LHCN-M2 (cell line): ENCODE data around the gene POLA2. TPM values are rescaled to one million over a fixed set of nuclear protein-coding genes. Genes with fewer than 3 reads are reported as not detected.
A peak's percentile ranks its signal among the peaks of the same experiment; 100 is the strongest.
"Not testable (repeated sequence)": the region's sequence is repeated elsewhere in the genome, so short reads cannot be mapped to it uniquely, and the experiment has no call there.

Source experiments
- DNase-seq: peaks from one replicate; pipeline ENCODE4 v3.0.0-alpha.2; 2012; ENCODE audit warnings: low read depth
- total RNA-seq: library from RNA; depleted of rRNA; stranded (reverse); fragments of >200 nt; gene quantifications from 2 replicates; pipeline ENCODE4 v1.2.3, GENCODE V29; 2014

The POLA2 gene
- total RNA-seq, 1 experiment from 2014 or later, result 33.4 TPM

GRCh38 chr11:65308281-65308891 lies 46.6 kb downstream of the POLA2 start:
- DNase-seq, result no peak

- no peak for DNase-seq
Observed at GRCh38 chr11:65309006-65309405, 47.2 kb downstream of the POLA2 start.

- no peak for DNase-seq
Observed at GRCh38 chr11:65310215-65310614, 48.5 kb downstream of the POLA2 start.

- peak; percentile 58 for DNase-seq
Observed at GRCh38 chr11:65310736-65311135, 49.0 kb downstream of the POLA2 start.

- DNase-seq, result peak; percentile 85
Observed at GRCh38 chr11:65311170-65311678, 49.5 kb downstream of the POLA2 start.

GRCh38 chr11:65314501-65315203 lies 52.9 kb downstream of the POLA2 start, which contains the start of gene CDC42EP2:
Gene CDC42EP2 (plus strand): TSS chr11:65314866. CDS start chr11:65320899, 6,033 bp downstream.
- peak; percentile 81 for DNase-seq

GRCh38 chr11:65315204-65315865 lies 53.6 kb downstream of the POLA2 start:
- peak; percentile 68 for DNase-seq

GRCh38 chr11:65315866-65316226 lies 54.1 kb downstream of the POLA2 start:
- DNase-seq, result no peak

GRCh38 chr11:65316227-65317024 lies 54.7 kb downstream of the POLA2 start:
- DNase-seq, result peak; percentile 84

- peak; percentile 65 for DNase-seq
Observed at GRCh38 chr11:65317025-65317786, 55.4 kb downstream of the POLA2 start.

- DNase-seq, result no peak
Observed at GRCh38 chr11:65320386-65321075, 58.8 kb downstream of the POLA2 start.

- DNase-seq, result no peak
Observed at GRCh38 chr11:65321076-65321475, 59.3 kb downstream of the POLA2 start.

GRCh38 chr11:65321828-65322485 lies 60.2 kb downstream of the POLA2 start:
- DNase-seq, result no peak

GRCh38 chr11:65323813-65324212 lies 62.1 kb downstream of the POLA2 start:
- no peak for DNase-seq

GRCh38 chr11:65325435-65325834 lies 63.7 kb downstream of the POLA2 start:
- no peak for DNase-seq

GRCh38 chr11:65327021-65327420 lies 65.3 kb downstream of the POLA2 start:
- no peak for DNase-seq

- no peak for DNase-seq
Observed at GRCh38 chr11:65329478-65329877, 67.7 kb downstream of the POLA2 start.

GRCh38 chr11:65329944-65330403 lies 68.2 kb downstream of the POLA2 start:
- peak; percentile 86 for DNase-seq

- no peak for DNase-seq
Observed at GRCh38 chr11:65330544-65330943, 68.8 kb downstream of the POLA2 start.

- DNase-seq, result not testable (repeated sequence)
Observed at GRCh38 chr11:65332591-65332990, 70.8 kb downstream of the POLA2 start.
